ENCODE data around the gene CCDC12. TPM values are rescaled to one million over a fixed set of nuclear protein-coding genes. Genes with fewer than 3 reads are reported as not detected.
A peak's percentile ranks its signal among the peaks of the same experiment; 100 is the strongest.

The CCDC12 gene
- polyA plus RNA-seq, 1 of the 3 experiments (the other 2 are of a cell fraction): 105 TPM

- TF ChIP-seq, protein P1, sequence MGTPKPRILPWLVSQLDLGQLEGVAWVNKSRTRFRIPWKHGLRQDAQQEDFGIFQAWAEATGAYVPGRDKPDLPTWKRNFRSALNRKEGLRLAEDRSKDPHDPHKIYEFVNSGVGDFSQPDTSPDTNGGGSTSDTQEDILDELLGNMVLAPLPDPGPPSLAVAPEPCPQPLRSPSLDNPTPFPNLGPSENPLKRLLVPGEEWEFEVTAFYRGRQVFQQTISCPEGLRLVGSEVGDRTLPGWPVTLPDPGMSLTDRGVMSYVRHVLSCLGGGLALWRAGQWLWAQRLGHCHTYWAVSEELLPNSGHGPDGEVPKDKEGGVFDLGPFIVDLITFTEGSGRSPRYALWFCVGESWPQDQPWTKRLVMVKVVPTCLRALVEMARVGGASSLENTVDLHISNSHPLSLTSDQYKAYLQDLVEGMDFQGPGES (IDR thresholded peaks at IDR 0.05; ENCODE audit: low read depth, low read length): no peak
These were observed 69.3 kb downstream of the CCDC12 start (continued) for GRCh38 chr3:46907271-46907670.

GRCh38 chr3:46906471-46907058, 70.0 kb downstream of the CCDC12 start:
- H3K27me3 ChIP-seq (ENCODE audit: insufficient read depth): no peaks in the 10 kb centered on the region
- no peaks in the 10 kb centered on the region for H3K9me3 ChIP-seq
- H3K9me2 ChIP-seq: no peaks in the 10 kb centered on the region
- H3K79me2 ChIP-seq (ENCODE audit: insufficient read depth): no peaks in the 10 kb centered on the region
- no peak overlapping the region for H3K4me2 ChIP-seq
- H3K9ac ChIP-seq: no peak overlapping the region
- ChIA-PET CTCF (interaction anchor here (1.2 to 31.0 kb wide), 4 partner anchors 11 to 61 kb away, joined by 4 to 480 read pairs (median 5); partner anchors contain the start of gene PTH1R), POLR2A (no interaction called here)
- no peak overlapping the region for H2AFZ ChIP-seq (ENCODE audit: low read depth)
- H3F3A ChIP-seq (replicated peaks; ENCODE audit: insufficient read depth): no peaks in the 10 kb centered on the region
- no peak for TF ChIP-seq REST (IDR thresholded peaks at IDR 0.05; ENCODE audit: low read depth, low read length)
- TF ChIP-seq FOXM1 (IDR thresholded peaks at IDR 0.05; ENCODE audit: low read depth): no peak
- no peak for TF ChIP-seq SIN3A (IDR thresholded peaks at IDR 0.05; ENCODE audit: borderline replicate concordance, low read depth, low read length)
- H3K4me3 ChIP-seq (ENCODE audit: low read depth in 2 of 2, low read length in 1 of 2): no peak overlapping the region
- DNase-seq: peak; percentile 32
- no peak overlapping the region for H3K27ac ChIP-seq (ENCODE audit: low read depth in 2 of 2, low read length in 1 of 2)
- H3K4me1 ChIP-seq (ENCODE audit: control insufficient read depth in 1 of 2, insufficient read depth in 2 of 2, low read depth in 1 of 2, low read length in 1 of 2): peaks cover 0 to 11% of the 10 kb centered on the region in 2 experiments; a peak in 1 of 4 replicates
- no peaks in the 10 kb centered on the region for H4K20me1 ChIP-seq (ENCODE audit: insufficient read depth)
- no peaks in the 10 kb centered on the region for H3K36me3 ChIP-seq (replicated peaks in 1 of 2; ENCODE audit: control insufficient read depth in 1 of 2, insufficient read depth in 2 of 2, low read length in 1 of 2)
- 56% methylated on average over 4 of the region's 4 CpGs for WGBS (ENCODE audit: low lambda C conversion rate)

- no peak for TF ChIP-seq TCF12 (IDR thresholded peaks at IDR 0.05)
- TF ChIP-seq ELF1 (IDR thresholded peaks at IDR 0.05): no peak
- TF ChIP-seq EZH2phosphoT487 (IDR thresholded peaks at IDR 0.05; ENCODE audit: borderline replicate concordance, low read depth): no peak
- no peak for TF ChIP-seq REST (IDR thresholded peaks at IDR 0.05; ENCODE audit: low read depth, low read length)
- no peak for TF ChIP-seq SMC3 (IDR thresholded peaks at IDR 0.05; ENCODE audit: low read depth, low read length)
- Histone ChIP-seq H3K27ac (ENCODE audit: low read depth in 2 of 2, low read length in 1 of 2) (no peak overlapping the region), H3K79me2 (ENCODE audit: insufficient read depth) (no peaks in the 10 kb centered on the region), H3K36me3 (replicated peaks in 1 of 2; ENCODE audit: control insufficient read depth in 1 of 2, insufficient read depth in 2 of 2, low read length in 1 of 2) (no peaks in the 10 kb centered on the region), H3K9ac (no peak overlapping the region), H2AFZ (ENCODE audit: low read depth) (no peak overlapping the region), H4K20me1 (ENCODE audit: insufficient read depth) (no peaks in the 10 kb centered on the region), H3K4me3 (ENCODE audit: low read depth in 2 of 2, low read length in 1 of 2) (no peak overlapping the region), H3K9me3 (no peaks in the 10 kb centered on the region), H3K9me2 (no peaks in the 10 kb centered on the region), H3F3A (replicated peaks; ENCODE audit: insufficient read depth) (no peaks in the 10 kb centered on the region), H3K27me3 (ENCODE audit: insufficient read depth) (no peaks in the 10 kb centered on the region), H3K4me2 (no peak overlapping the region), H3K4me1 (ENCODE audit: control insufficient read depth in 1 of 2, insufficient read depth in 2 of 2, low read depth in 1 of 2, low read length in 1 of 2) (peaks cover 0 to 13% of the 10 kb centered on the region in 2 experiments; a peak in 1 of 4 replicates)
- POLR2A ChIA-PET: no interaction called here
- 38% methylated on average over 4 of the region's 11 CpGs for WGBS (ENCODE audit: low lambda C conversion rate)
- DNase-seq: peak; percentile 18
- CTCF ChIA-PET: interaction anchor here (1.2 to 31.0 kb wide), 5 partner anchors 10 to 60 kb away, joined by 3 to 480 read pairs (median 5); partner anchors contain the start of gene PTH1R
These were observed 70.7 kb downstream of the CCDC12 start for GRCh38 chr3:46905661-46906451.

Data from SK-N-SH (cell line).